ENCODE data around the gene RAC3. TPM values are rescaled to one million over a fixed set of nuclear protein-coding genes. Genes with fewer than 3 reads are reported as not detected.

RAC3 gene
- polyA plus RNA-seq, 2 of the 4 experiments (the other 2 are of a cell fraction), result 9.9 to 21.0 TPM

DNA sequence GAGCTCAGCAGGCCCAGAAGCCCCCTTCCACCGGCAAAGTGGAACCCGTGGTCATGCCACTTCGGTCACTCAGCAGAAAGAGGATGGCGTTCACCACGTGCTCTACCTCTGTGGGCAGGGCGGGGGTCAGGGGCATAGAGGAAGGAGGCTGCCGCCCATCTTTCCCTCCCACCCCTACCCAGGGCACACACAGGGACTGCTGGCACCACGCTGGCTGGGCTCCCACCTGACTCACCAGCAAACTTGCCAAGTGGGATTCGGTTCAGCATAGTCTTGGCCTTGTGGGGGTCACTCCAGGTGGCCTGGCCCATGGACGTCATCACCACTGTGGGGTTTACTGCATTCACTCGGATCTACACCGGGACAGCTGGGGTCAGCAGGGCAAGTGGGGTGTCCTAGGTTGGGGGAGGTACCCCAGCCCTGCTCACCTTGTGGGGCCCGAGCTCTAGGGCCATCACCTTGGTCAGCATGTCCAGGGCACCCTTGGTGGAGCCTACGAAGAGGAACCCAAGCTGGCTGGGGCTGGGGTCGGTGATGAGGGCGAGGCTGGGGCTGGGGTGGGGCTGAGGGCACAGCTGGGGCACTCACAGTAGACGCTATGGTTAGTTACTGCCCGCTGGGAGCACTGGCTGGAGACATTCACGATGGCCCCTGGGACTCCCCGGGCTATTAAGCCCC lies 4.6 kb downstream of the RAC3 start:
- no peak for TF ChIP-seq MAZ (IDR thresholded peaks at IDR 0.05; ENCODE audit: borderline replicate concordance, low read depth, low read length)
- TF ChIP-seq PHF8 (IDR thresholded peaks at IDR 0.05; ENCODE audit: borderline replicate concordance, low read depth), result no peak
- TF ChIP-seq, protein P1, sequence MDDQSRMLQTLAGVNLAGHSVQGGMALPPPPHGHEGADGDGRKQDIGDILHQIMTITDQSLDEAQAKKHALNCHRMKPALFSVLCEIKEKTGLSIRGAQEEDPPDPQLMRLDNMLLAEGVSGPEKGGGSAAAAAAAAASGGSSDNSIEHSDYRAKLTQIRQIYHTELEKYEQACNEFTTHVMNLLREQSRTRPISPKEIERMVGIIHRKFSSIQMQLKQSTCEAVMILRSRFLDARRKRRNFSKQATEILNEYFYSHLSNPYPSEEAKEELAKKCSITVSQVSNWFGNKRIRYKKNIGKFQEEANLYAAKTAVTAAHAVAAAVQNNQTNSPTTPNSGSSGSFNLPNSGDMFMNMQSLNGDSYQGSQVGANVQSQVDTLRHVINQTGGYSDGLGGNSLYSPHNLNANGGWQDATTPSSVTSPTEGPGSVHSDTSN (IDR thresholded peaks at IDR 0.05), result no peak
- POLR2A ChIA-PET, result no interaction called here
- FAIRE-seq (no peak), ATAC-seq (no peak), DNase-seq (ENCODE audit: low read depth in 1 of 2, low spot score in 1 of 2) (no peak)
- CTCF ChIA-PET, result interaction anchor here (1.0 to 4.2 kb wide), 8 partner anchors 8 to 119 kb away, joined by 3 to 28 read pairs (median 8); partner anchors contain the start of genes DUS1L, FASN and NOTUM
- Histone ChIP-seq H3K4me1 (peaks cover 13% of the 10 kb centered on the region; the same call in 2 of the 3 replicates), H3K4me3 (peak overlapping the region; percentile 52; the same call in 1 of the 3 replicates), H3K9me3 (no peaks in the 10 kb centered on the region), H3K27ac (peak overlapping the region in 1 of 2 experiments; percentile 89; a peak in 2 of 6 replicates), H3K4me2 (peak overlapping the region; percentile 83)
- 91% methylated on average over 19 of the region's 20 CpGs for WGBS (ENCODE audit: missing lambda C conversion rate)

DNA sequence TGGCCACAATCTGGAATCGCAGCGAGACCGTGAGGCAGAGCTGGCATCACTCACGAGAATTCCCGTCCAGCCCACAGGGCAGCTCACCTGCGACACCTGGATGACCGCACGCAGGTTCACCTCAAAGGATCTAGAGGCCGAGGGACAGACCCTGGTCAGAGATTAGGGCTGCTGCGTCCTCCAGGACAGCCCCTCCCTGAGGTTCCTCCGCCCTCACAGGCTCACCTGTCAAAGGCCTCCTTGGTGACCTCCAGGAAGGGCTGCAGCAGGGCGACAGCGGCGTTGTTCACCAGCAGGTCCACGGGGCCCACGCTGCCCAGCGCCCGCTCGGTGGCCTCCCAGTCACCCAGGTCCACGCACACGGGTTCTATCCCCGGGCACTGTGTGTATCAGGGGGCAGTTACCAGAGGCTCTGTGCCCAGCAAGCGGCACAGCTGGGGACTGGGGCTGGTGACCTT lies 5.2 kb downstream of the RAC3 start:
- peak overlapping the region; percentile 52 for H3K4me3 ChIP-seq
- peak overlapping the region; percentile 72 to 89 for H3K27ac ChIP-seq
- CTCF ChIA-PET, result interaction anchor here (1.0 to 4.2 kb wide), 8 partner anchors 9 to 118 kb away, joined by 5 to 28 read pairs (median 10); partner anchors contain the start of genes DUS1L, FASN and NOTUM
- H3K4me2 ChIP-seq, result peak overlapping the region; percentile 83
- ATAC-seq (peak; percentile 0 to 14; a peak in 3 of 6 replicates), FAIRE-seq (no peak), DNase-seq (ENCODE audit: low read depth in 1 of 2, low spot score in 1 of 2) (no peak)
- POLR2A ChIA-PET, result interaction anchor here (1.4 kb wide), 1 partner anchor 8 kb away, joined by 12 read pairs; no protein-coding TSS in a partner anchor
- 69% methylated on average over 14 of the region's 23 CpGs for WGBS (ENCODE audit: missing lambda C conversion rate)
- H3K9me3 ChIP-seq, result no peaks in the 10 kb centered on the region
- TF ChIP-seq RNF2 (IDR thresholded peaks at IDR 0.05; ENCODE audit: borderline replicate concordance, low read depth) (peak; percentile 55; the same call in 1 of the 2 replicates), CHD4 (IDR thresholded peaks at IDR 0.05; ENCODE audit: borderline replicate concordance) (no peak)
- H3K4me1 ChIP-seq, result peaks cover 13% of the 10 kb centered on the region; the same call in 2 of the 3 replicates

DNA sequence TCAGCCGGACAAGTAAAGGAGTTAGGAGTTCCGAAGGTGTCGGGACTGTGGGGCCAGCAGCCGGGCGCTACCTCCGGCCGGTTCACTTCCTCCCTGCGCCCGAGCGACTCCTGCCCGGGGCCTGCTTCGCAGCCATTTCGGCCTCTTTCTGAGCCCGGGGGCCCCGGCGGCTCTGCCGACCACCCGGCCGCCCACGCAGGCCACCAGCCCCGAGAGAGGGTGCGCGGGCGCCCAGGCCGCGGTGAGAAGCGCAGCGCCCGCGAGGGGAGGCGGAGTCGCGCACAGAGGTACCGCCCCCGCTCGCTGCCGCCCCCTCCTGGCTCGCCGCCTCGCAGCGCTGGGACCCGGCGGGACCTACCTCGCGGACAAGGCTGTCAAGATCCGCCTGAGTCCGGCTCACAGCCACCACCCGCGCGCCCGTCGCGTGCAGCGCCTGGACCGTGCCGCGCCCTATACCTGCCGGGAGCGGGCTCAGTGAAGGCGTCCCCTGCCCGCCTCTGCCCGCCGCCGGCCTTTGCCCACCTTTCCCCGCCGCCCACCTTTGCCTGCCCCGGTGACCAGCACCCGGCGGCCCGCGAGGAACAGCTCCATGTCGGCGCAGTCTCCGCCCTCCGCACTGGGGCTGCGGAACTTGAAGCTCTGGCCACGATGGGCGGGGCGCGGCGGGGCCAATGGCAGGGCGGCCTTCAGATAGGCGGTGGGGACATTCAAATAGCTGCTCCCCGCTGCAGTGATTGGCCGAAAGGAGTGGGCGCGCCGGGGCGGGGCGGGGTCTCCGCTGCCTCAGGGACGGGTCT lies 5.8 kb downstream of the RAC3 start, which contains the start of gene DCXR:
TSS of gene DCXR (minus strand) at position 606 of the 797 bp plus-strand sequence. CDS start at position 591, 15 bp downstream.
- peak within 1 kb of the TSS; percentile 52 for H3K4me3 ChIP-seq
- peak; percentile 80 for FAIRE-seq
- peak; percentile 89 to 96 for ATAC-seq
- H3K9me3 ChIP-seq, result no peaks in the 10 kb centered on the region
- peaks cover 9% of the 10 kb centered on the region; the same call in 2 of the 3 replicates for H3K4me1 ChIP-seq
- peak; percentile 99 for DNase-seq (ENCODE audit: low read depth in 1 of 2, low spot score in 1 of 2)
- TF ChIP-seq, protein P2, sequence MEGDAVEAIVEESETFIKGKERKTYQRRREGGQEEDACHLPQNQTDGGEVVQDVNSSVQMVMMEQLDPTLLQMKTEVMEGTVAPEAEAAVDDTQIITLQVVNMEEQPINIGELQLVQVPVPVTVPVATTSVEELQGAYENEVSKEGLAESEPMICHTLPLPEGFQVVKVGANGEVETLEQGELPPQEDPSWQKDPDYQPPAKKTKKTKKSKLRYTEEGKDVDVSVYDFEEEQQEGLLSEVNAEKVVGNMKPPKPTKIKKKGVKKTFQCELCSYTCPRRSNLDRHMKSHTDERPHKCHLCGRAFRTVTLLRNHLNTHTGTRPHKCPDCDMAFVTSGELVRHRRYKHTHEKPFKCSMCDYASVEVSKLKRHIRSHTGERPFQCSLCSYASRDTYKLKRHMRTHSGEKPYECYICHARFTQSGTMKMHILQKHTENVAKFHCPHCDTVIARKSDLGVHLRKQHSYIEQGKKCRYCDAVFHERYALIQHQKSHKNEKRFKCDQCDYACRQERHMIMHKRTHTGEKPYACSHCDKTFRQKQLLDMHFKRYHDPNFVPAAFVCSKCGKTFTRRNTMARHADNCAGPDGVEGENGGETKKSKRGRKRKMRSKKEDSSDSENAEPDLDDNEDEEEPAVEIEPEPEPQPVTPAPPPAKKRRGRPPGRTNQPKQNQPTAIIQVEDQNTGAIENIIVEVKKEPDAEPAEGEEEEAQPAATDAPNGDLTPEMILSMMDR (IDR thresholded peaks at IDR 0.05), result peak; percentile 89
- TF ChIP-seq PHF8 (IDR thresholded peaks at IDR 0.05; ENCODE audit: borderline replicate concordance, low read depth), result 0 out of 2 replicates have a peak, but pooled peaks have one; percentile 38
- peak; percentile 56 to 89; a peak in 4 of 5 replicates for TF ChIP-seq JUN (IDR thresholded peaks at IDR 0.05)
- TF ChIP-seq GATA3 (IDR thresholded peaks at IDR 0.05; ENCODE audit: borderline replicate concordance), result peak; percentile 38; the same call in 1 of the 2 replicates
- TF ChIP-seq HEYL (CRISPR knock-in tag; IDR thresholded peaks at IDR 0.05), result no peak
- peak in 1 of 2 experiments; percentile 47; a peak in 2 of 5 replicates for TF ChIP-seq RAD21 (conservative IDR thresholded peaks at IDR 0.05 in 1 of 2, IDR thresholded peaks at IDR 0.05 in 1 of 2)
- TF ChIP-seq BHLHE40 (IDR thresholded peaks at IDR 0.05; ENCODE audit: low read depth, low read length), result peak; percentile 52
- TF ChIP-seq RFX5 (IDR thresholded peaks at IDR 0.05), result no peak
- TF ChIP-seq POLR2A (IDR thresholded peaks at IDR 0.05; ENCODE audit: low read length), result peak; percentile 84
- TF ChIP-seq POLR2AphosphoS2 (conservative IDR thresholded peaks at IDR 0.05; ENCODE audit: low read length), result no peak
- TF ChIP-seq, protein P3, sequence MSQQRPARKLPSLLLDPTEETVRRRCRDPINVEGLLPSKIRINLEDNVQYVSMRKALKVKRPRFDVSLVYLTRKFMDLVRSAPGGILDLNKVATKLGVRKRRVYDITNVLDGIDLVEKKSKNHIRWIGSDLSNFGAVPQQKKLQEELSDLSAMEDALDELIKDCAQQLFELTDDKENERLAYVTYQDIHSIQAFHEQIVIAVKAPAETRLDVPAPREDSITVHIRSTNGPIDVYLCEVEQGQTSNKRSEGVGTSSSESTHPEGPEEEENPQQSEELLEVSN (IDR thresholded peaks at IDR 0.05; ENCODE audit: borderline replicate concordance, low read depth), result peak; percentile 66; the same call in 1 of the 2 replicates
- no peak for TF ChIP-seq CHD4 (IDR thresholded peaks at IDR 0.05; ENCODE audit: borderline replicate concordance)
- TF ChIP-seq, protein P4, sequence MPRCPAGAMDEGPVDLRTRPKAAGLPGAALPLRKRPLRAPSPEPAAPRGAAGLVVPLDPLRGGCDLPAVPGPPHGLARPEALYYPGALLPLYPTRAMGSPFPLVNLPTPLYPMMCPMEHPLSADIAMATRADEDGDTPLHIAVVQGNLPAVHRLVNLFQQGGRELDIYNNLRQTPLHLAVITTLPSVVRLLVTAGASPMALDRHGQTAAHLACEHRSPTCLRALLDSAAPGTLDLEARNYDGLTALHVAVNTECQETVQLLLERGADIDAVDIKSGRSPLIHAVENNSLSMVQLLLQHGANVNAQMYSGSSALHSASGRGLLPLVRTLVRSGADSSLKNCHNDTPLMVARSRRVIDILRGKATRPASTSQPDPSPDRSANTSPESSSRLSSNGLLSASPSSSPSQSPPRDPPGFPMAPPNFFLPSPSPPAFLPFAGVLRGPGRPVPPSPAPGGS (IDR thresholded peaks at IDR 0.05), result peak; percentile 84; the same call in 2 of the 3 replicates
- no peak for TF ChIP-seq CBX2 (IDR thresholded peaks at IDR 0.05; ENCODE audit: borderline replicate concordance, low read depth)
- TF ChIP-seq, protein P1 (IDR thresholded peaks at IDR 0.05), result 0 out of 2 replicates have a peak, but pooled peaks have one; percentile 42
- TF ChIP-seq, protein P5, sequence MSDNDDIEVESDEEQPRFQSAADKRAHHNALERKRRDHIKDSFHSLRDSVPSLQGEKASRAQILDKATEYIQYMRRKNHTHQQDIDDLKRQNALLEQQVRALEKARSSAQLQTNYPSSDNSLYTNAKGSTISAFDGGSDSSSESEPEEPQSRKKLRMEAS (IDR thresholded peaks at IDR 0.05), result peak; percentile 89
- TF ChIP-seq MYC (IDR thresholded peaks at IDR 0.05; ENCODE audit: borderline replicate concordance, low read length), result peak; percentile 73; the same call in 1 of the 2 replicates
- peak; percentile 72 for TF ChIP-seq SMC3 (IDR thresholded peaks at IDR 0.05)
- peak in 1 of 2 experiments; percentile 18; a peak in 1 of 5 replicates for TF ChIP-seq EP300 (IDR thresholded peaks at IDR 0.05)
- TF ChIP-seq CBX8 (IDR thresholded peaks at IDR 0.05), result no peak
- under 1% methylated on average over 23 of the region's 92 CpGs for WGBS (ENCODE audit: missing lambda C conversion rate)
- ChIA-PET POLR2A (interaction anchor here (0.6 to 1.4 kb wide), 14 partner anchors 9 to 169 kb away, joined by 3 to 38 read pairs (median 4); partner anchors contain the start of genes CENPX, FASN, GPS1 and LRRC45), CTCF (interaction anchor here (0.6 to 4.4 kb wide), 39 partner anchors 9 to 199 kb away, joined by 3 to 59 read pairs (median 4); partner anchors contain the start of genes CENPX, DUS1L, GPS1 and LRRC45)
- peak within 1 kb of the TSS; percentile 83 for H3K4me2 ChIP-seq
- H3K27ac ChIP-seq, result peak within 1 kb of the TSS; percentile 72 to 89

Data from A549 (cell line).